GM19035 (cell line): ENCODE measurements around the gene BCL2L15.

Source experiments
- ATAC-seq: cut with Tn5 transposase; IDR thresholded peaks from one replicate; pipeline ENCODE4 v1.9.1; 2021; ENCODE audit not compliant: unreplicated experiment

The BCL2L15 gene

GRCh38 chr1:113912594-113913311 is 25.4 kb upstream of the BCL2L15 start:
- no peak for ATAC-seq

GRCh38 chr1:113905435-113905861 is 18.1 kb upstream of the BCL2L15 start:
- peak; percentile 1 for ATAC-seq

- ATAC-seq: peak; percentile 90
Measured at GRCh38 chr1:113904674-113905434, 17.5 kb upstream of the BCL2L15 start, which contains the start of the genes AP4B1 and DCLRE1B. Gene AP4B1 (minus strand): TSS chr1:113904799. CDS start chr1:113904717, 82 bp downstream. Gene DCLRE1B (plus strand): TSS chr1:113905326. CDS start chr1:113905587, 261 bp downstream.

- peak; percentile 30 for ATAC-seq
Measured at GRCh38 chr1:113904293-113904673, 16.9 kb upstream of the BCL2L15 start.

GRCh38 chr1:113903501-113904292 is 16.3 kb upstream of the BCL2L15 start:
- no peak for ATAC-seq

GRCh38 chr1:113901191-113901590 is 13.8 kb upstream of the BCL2L15 start:
- no peak for ATAC-seq

GRCh38 chr1:113899111-113899510 is 11.7 kb upstream of the BCL2L15 start:
- ATAC-seq: no peak

GRCh38 chr1:113898241-113898814 is 10.9 kb upstream of the BCL2L15 start:
- no peak for ATAC-seq

GRCh38 chr1:113895961-113896360 is 8.6 kb upstream of the BCL2L15 start:
- ATAC-seq: no peak

- no peak for ATAC-seq
Measured at GRCh38 chr1:113895098-113895497, 7.7 kb upstream of the BCL2L15 start.

GRCh38 chr1:113893267-113893666 is 5.9 kb upstream of the BCL2L15 start:
- ATAC-seq: no peak

GRCh38 chr1:113891631-113892220 is 4.3 kb upstream of the BCL2L15 start:
- ATAC-seq: no peak

- ATAC-seq: no peak
Measured at GRCh38 chr1:113890816-113891215, 3.4 kb upstream of the BCL2L15 start.

- no peak for ATAC-seq
Measured at GRCh38 chr1:113886417-113887401, 672 bp downstream of the BCL2L15 start.

- no peak for ATAC-seq
Measured at GRCh38 chr1:113881661-113882060, 5.7 kb downstream of the BCL2L15 start.

- ATAC-seq: no peak
Measured at GRCh38 chr1:113879739-113880038, 7.7 kb downstream of the BCL2L15 start.

GRCh38 chr1:113876176-113876575 is 11.2 kb downstream of the BCL2L15 start:
- ATAC-seq: no peak

GRCh38 chr1:113875714-113876113 is 11.7 kb downstream of the BCL2L15 start:
- no peak for ATAC-seq

- ATAC-seq: no peak
Measured at GRCh38 chr1:113874012-113874879, 13.1 kb downstream of the BCL2L15 start.
